Activated CD4-positive, CD25-positive, alpha-beta regulatory T cell treated with anti-CD3 and anti-CD28 coated beads, Interleukin-2, amount 50 U/mL, for 24 hours (primary cell): ENCODE data around the gene WDR48.

Experiments used
- ATAC-seq, 2 donors: fragments of 150-1000 bp; cut with Tn5 transposase; one replicate each; pipeline ENCODE4 v1.10.0; 2021; ENCODE audit warnings: mild to moderate bottlenecking in 1 of 2, moderate library complexity in 1 of 2

WDR48 gene

DNA sequence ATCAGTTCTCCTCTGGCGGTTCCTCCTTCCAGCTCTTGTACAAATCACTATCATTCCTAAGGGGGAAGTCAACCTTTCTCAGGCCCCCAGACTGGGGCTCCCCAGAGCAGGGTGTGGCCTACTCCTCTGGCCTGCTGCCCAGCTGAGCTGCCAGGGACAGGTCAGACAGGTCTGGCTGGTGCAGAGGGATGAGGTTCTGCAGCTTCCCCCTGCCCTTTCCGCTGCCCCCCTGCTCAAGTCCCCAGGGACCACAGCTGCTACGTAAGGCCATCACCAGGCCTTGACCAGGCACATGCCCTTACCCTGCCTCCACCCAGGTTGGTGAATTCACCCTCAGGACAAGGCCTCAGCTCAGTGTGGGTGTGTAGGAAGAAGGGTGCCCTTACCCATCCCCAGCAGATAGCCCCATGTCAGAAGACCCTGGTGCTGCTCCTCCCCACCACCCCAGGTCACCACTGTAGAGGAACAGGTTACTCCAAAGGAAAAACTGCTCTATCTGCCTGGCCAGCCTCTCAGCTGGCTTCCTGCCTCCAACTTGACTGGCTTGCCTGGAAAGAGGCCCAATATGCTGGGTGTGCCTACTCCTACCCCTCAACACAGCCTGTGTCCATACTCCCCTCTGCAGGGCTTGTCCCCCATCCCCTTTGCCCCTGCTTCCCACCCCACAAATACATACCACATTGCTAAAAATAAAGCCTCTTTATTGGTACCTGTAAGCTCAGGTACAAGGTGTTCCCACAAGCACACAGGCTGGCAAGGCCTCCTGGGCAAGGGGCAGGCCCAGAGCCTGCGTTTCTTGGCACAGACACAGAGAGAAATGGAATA, 89.6 kb downstream of the WDR48 start:
- peak in 1 of 2 donors; percentile 29 for ATAC-seq

DNA sequence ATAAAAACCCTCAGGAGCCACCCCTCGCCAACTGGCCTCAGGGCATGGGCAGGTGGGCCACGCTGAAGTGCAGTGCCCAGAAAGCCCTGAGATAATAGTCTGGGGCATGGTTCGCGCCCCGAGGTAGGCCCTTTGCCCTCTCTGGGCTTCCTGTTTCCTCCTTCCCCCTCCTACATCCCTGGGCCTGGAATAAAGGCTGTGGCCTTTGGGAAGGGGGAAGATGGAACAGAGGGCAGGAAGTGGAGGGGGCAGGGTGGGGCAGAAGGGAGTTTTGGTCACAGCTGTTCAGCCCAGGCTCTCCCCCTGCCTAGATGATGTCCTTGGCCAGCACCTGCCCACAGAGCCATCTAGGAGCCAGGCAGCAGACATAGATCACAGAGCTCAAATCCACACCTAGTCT, 90.3 kb downstream of the WDR48 start:
- no peak for ATAC-seq

DNA sequence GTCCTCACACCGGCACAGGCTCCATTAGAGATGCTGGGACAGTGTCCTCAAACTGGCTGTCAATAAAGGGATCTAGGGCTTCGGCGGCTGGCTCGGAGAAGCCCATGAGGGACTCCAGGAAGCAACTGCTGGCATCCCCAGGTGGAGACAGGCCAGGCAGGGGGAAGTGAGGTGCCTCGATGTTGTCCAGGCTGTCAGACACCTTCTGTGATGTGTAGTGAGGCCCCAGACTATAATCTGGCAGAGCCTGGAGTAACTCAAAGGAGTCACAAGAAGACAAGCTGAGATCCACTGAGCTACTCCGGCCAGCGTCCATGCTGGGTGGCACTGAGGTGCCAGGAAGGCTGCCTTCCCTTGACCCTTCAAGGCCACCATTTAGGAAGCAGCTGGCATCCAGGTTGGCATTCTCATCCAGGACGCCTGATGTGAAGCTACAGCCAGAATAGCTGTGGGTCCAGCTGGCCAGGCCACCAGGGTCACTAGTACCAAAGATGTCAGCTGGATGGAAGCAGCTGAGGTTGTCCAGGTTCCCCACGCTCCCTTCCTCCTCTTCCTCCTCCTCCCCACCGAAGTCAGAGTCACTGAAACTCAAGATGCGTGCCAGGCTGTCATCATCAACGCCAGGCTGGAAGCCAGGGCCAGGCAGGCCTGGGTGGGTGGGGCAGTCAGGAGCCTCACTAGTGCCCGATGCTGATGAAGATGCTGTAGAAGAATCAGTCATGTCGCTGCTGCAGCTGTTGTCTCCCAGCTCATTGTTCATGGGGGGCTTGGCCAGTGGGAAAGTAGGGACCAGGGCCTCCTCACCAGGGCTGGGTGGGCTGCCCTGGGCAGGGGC, 91.5 kb downstream of the WDR48 start:
- no peak for ATAC-seq

DNA sequence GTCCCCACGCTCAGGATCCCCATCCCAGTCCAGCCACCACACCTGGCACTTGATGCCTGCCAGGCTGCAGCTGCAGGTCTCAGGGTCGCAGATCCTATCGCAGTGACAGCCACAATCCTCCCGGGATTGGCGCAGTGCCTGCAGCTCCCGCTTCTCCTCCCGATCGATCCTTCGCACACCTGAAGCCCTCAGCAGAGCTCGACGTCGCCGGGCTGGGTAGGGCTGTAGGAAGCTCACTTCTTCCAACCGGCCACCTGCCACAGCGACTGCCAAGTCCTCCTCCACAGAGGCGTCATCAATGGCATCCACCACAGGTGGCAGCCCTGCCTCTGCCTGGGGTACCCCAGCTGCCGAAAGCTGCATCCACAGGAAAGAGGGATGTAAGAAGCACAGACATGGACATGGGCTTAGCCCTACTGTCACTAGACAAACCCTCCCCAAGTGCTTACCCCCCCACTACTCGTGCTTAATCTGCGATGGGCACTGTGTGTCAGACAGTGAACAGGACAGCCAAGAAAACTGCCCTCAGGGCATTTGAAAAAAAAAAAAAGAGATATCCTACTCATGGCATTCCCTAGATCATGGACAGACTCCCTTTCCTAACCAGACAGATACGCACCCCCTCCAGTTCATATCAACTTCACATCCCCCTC, 92.4 kb downstream of the WDR48 start:
- ATAC-seq = no peak

DNA sequence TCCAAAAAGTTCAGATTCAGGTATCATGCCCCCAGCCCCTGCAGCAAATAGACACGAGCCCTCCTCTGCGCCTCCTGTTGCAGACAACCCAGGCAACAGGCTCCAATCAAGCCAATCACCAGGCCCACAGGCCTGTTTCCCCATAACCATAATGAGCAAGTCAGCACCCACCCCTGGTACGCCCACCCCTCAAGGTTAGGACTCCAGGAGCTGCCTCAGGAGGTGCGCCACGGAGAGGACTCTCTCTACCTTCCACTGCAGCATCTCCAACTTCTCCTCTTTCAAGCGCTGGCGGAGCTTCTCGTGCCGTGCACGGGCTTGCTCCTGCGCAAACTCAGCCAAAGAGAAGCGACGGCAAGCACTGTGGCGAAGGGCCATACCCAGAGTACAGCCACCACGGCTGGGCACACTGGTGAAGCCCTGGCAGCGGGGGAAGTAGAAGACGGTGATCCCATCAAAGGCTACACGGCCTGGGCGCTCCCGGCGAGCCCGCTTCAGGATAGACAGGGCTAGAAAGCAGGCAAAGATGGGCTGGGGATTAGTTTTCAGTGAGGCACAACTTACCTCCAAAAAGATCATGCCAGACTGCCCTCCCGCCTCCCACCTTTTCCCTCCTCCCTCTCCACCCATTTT, 93.0 kb downstream of the WDR48 start:
- ATAC-seq = no peak

DNA sequence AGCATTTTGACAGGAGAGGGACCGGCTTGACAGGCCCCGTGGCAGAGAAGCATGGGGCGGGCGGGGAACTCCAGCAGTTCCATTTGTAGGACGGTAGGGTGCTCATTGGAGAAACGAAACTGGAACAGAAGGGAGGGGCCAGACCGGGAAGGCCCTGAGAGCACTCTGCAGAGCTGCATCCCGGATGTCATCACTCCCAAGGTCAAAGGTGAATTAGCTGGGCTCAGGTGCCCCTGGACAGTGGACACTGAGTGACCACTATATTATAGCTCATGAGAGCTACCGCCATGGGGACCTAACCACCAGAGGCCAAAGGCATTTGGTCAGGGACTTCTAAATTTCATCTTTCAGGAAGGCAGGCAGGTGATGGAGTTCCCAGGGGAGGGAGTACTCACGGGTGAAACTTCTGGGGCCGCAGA, 94.3 kb downstream of the WDR48 start:
- ATAC-seq = no peak
